Smooth muscle cell (in vitro differentiated cells): ENCODE measurements around the gene IGSF9B. TPM values are rescaled to one million over a fixed set of nuclear protein-coding genes. Genes with fewer than 3 reads are reported as not detected.

Source experiments
- DNase-seq: peaks from one replicate; lab custom pipeline; 2025; ENCODE audit not compliant: unreplicated experiment; lab: John Stamatoyannopoulos, UW
- H2AFZ ChIP-seq: fragments of 200-600 bp; sonication (generic); 2 replicates; pipeline ENCODE4 v1.6.0; 2016; ENCODE audit warnings: antibody characterized with exemption, low read depth, mild to moderate bottlenecking
- H3F3A ChIP-seq: fragments of 200-600 bp; sonication (generic); 2 replicates; pipeline ENCODE4 v1.6.0; 2017; ENCODE audit warnings: antibody characterized with exemption, low read depth
- H3K27ac ChIP-seq: fragments of 200-600 bp; sonication (generic); 2 replicates; pipeline ENCODE4 v1.5.1; 2016; ENCODE audit warnings: low read depth, mild to moderate bottlenecking
- H3K27me3 ChIP-seq: fragments of 200-600 bp; sonication (generic); 2 replicates; pipeline ENCODE4 v1.6.1; 2016; ENCODE audit warnings: low read depth, mild to moderate bottlenecking
- H3K36me3 ChIP-seq: fragments of 200-600 bp; sonication (generic); 2 replicates; pipeline ENCODE4 v1.5.1; 2016; ENCODE audit warnings: low read depth
- H3K4me1 ChIP-seq: fragments of 200-600 bp; sonication (generic); 2 replicates; pipeline ENCODE4 v1.5.1; 2016; ENCODE audit warnings: low read depth
- H3K4me2 ChIP-seq: fragments of 200-600 bp; sonication (generic); 2 replicates; pipeline ENCODE4 v1.6.0; 2016; ENCODE audit warnings: mild to moderate bottlenecking
- H3K4me3 ChIP-seq: fragments of 200-600 bp; sonication (generic); 2 replicates; pipeline ENCODE4 v1.5.1; 2016; ENCODE audit warnings: mild to moderate bottlenecking
- H3K79me2 ChIP-seq: fragments of 200-600 bp; sonication (generic); 2 replicates; pipeline ENCODE4 v1.6.0; 2016; ENCODE audit warnings: low read depth, mild to moderate bottlenecking
- H3K9ac ChIP-seq: fragments of 200-600 bp; sonication (generic); 2 replicates; pipeline ENCODE4 v1.6.0; 2016; ENCODE audit warnings: low read depth
- H3K9me3 ChIP-seq: fragments of 200-600 bp; sonication (generic); replicated peaks from 2 replicates; pipeline ENCODE4 v1.5.1; 2016; ENCODE audit warnings: low read depth
- H4K20me1 ChIP-seq: fragments of 200-600 bp; sonication (generic); 2 replicates; pipeline ENCODE4 v1.6.0; 2016; ENCODE audit warnings: low read depth
- CTCF ChIP-seq: fragments of 200-600 bp; sonication (generic); IDR thresholded peaks from 2 replicates; pipeline ENCODE4 v1.5.1; 2017; ENCODE audit warnings: borderline replicate concordance, mild to moderate bottlenecking, antibody characterized with exemption; ENCODE audit not compliant: insufficient read depth, poor library complexity, severe bottlenecking
- WGBS: methylation state at CpG from one replicate; pipeline ENCODE4 v1.1.7; 2016; ENCODE audit warnings: low lambda C conversion rate; 5-methylcytosine and 5-hydroxymethylcytosine counted together
- polyA plus RNA-seq: library from polyadenylated mRNA; unstranded; fragments of >200 nt; fragmentation: Nextera tagmentation; extraction: Ambion mirVana; gene quantifications from 2 replicates; pipeline ENCODE4 v1.2.1, GENCODE V29; 2016
- total RNA-seq: library from RNA; depleted of rRNA; stranded (reverse); fragments of >200 nt; gene quantifications from 2 replicates; pipeline ENCODE4 v1.2.3, GENCODE V29; 2014

Gene IGSF9B
- total and polyA plus RNA-seq, 2 experiments from 2014 or later, result 0.82 to 1.7 TPM

GRCh38 chr11:133983660-133984316, 27.0 kb upstream of the IGSF9B start:
- Histone ChIP-seq H3K4me2 (no peak overlapping the region), H2AFZ (no peak overlapping the region), H3K4me1 (no peaks in the 10 kb centered on the region), H3K4me3 (no peak overlapping the region), H4K20me1 (no peaks in the 10 kb centered on the region), H3F3A (no peaks in the 10 kb centered on the region), H3K27ac (no peak overlapping the region), H3K36me3 (no peaks in the 10 kb centered on the region), H3K27me3 (peaks cover 18% of the 10 kb centered on the region), H3K79me2 (no peaks in the 10 kb centered on the region), H3K9me3 (no peaks in the 10 kb centered on the region), H3K9ac (no peak overlapping the region)
- TF ChIP-seq CTCF, result no peak
- DNase-seq, result no peak
- 85% methylated on average over 26 of the region's 28 CpGs for WGBS

GRCh38 chr11:133982876-133983275, 26.1 kb upstream of the IGSF9B start:
- H3K27me3 ChIP-seq, result peaks cover 18% of the 10 kb centered on the region
- H4K20me1 ChIP-seq, result no peaks in the 10 kb centered on the region
- H2AFZ ChIP-seq, result no peak overlapping the region
- no peak overlapping the region for H3K9ac ChIP-seq
- TF ChIP-seq CTCF, result no peak
- no peaks in the 10 kb centered on the region for H3K36me3 ChIP-seq
- H3K9me3 ChIP-seq, result no peaks in the 10 kb centered on the region
- no peak for DNase-seq
- H3K4me1 ChIP-seq, result no peaks in the 10 kb centered on the region
- no peak overlapping the region for H3K4me2 ChIP-seq
- no peaks in the 10 kb centered on the region for H3K79me2 ChIP-seq
- H3K27ac ChIP-seq, result no peak overlapping the region
- no peaks in the 10 kb centered on the region for H3F3A ChIP-seq
- no peak overlapping the region for H3K4me3 ChIP-seq
- WGBS, result 90% methylated on average over 12 of the region's 12 CpGs

GRCh38 chr11:133982151-133982550, 25.4 kb upstream of the IGSF9B start:
- Histone ChIP-seq H4K20me1 (no peaks in the 10 kb centered on the region), H3K9me3 (no peaks in the 10 kb centered on the region), H3K4me1 (no peaks in the 10 kb centered on the region), H3K79me2 (no peaks in the 10 kb centered on the region), H3K36me3 (no peaks in the 10 kb centered on the region), H3K4me2 (no peak overlapping the region), H3K4me3 (no peak overlapping the region), H3K27ac (no peak overlapping the region), H3K9ac (no peak overlapping the region), H3F3A (no peaks in the 10 kb centered on the region), H3K27me3 (peaks cover 20% of the 10 kb centered on the region), H2AFZ (no peak overlapping the region)
- DNase-seq, result no peak
- 83% methylated on average over 13 of the region's 14 CpGs for WGBS
- TF ChIP-seq CTCF, result no peak

GRCh38 chr11:133981156-133981555, 24.4 kb upstream of the IGSF9B start:
- Histone ChIP-seq H3K27ac (no peak overlapping the region), H2AFZ (no peak overlapping the region), H3K79me2 (no peaks in the 10 kb centered on the region), H3K4me3 (no peak overlapping the region), H3K4me2 (no peak overlapping the region), H3F3A (no peaks in the 10 kb centered on the region), H3K9ac (no peak overlapping the region), H3K36me3 (no peaks in the 10 kb centered on the region), H3K27me3 (peaks cover 30% of the 10 kb centered on the region), H4K20me1 (no peaks in the 10 kb centered on the region), H3K9me3 (no peaks in the 10 kb centered on the region), H3K4me1 (no peaks in the 10 kb centered on the region)
- no peak for DNase-seq
- WGBS, result 81% methylated on average over 5 of the region's 5 CpGs
- TF ChIP-seq CTCF, result no peak
